DND-41 (cell line): Measurements from ENCODE around the gene NANP.

Experiments
- EZH2 ChIP-seq: IDR thresholded peaks from 3 replicates; pipeline ENCODE4 v1.6.1; 2012; ENCODE audit warnings: borderline replicate concordance, low read depth, mild to moderate bottlenecking, moderate library complexity, low read length, inconsistent platforms; ENCODE audit not compliant: severe bottlenecking
- TF ChIP-seq, protein P1 (sequence below): IDR thresholded peaks from 2 replicates; pipeline ENCODE4 v1.5.1; 2012; ENCODE audit warnings: borderline replicate concordance, low read length, moderate library complexity, mild to moderate bottlenecking; ENCODE audit not compliant: poor library complexity, severe bottlenecking; ENCODE audit errors: extremely low read depth

DNA sequence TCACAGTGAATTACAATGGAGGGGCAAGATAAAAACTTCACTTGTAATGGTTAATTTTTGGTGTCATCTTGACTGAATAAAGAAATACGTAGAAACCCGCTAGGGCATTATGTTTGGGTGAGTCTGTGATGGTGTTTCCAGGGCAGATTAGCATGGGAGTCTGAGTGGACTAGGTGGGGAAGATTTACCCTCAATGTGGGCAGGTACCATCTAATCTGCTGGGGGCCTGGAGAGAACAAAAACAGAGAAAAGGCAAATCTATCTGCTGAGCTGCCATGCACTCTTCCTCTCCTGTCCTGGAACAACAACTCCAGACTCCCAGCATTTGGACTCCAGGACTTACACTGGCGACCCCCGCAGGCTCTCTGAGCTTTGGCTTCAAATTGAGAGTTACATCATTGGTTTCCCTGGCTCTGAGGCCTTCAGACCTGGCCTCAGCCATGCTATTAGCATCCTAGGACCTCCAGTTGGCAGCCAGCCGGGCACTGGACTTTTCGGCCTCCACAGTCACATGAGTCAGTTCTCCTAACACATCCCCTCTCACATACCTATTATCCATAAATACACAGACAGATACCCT lies 58.1 kb downstream of the NANP start:
- TF ChIP-seq, protein P1, sequence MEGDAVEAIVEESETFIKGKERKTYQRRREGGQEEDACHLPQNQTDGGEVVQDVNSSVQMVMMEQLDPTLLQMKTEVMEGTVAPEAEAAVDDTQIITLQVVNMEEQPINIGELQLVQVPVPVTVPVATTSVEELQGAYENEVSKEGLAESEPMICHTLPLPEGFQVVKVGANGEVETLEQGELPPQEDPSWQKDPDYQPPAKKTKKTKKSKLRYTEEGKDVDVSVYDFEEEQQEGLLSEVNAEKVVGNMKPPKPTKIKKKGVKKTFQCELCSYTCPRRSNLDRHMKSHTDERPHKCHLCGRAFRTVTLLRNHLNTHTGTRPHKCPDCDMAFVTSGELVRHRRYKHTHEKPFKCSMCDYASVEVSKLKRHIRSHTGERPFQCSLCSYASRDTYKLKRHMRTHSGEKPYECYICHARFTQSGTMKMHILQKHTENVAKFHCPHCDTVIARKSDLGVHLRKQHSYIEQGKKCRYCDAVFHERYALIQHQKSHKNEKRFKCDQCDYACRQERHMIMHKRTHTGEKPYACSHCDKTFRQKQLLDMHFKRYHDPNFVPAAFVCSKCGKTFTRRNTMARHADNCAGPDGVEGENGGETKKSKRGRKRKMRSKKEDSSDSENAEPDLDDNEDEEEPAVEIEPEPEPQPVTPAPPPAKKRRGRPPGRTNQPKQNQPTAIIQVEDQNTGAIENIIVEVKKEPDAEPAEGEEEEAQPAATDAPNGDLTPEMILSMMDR, result no peak
- no peak for TF ChIP-seq EZH2
